Measurements from ENCODE around the gene ZNRF1. TPM values are rescaled to one million over a fixed set of nuclear protein-coding genes. Genes with fewer than 3 reads are reported as not detected.
A peak's percentile ranks its signal among the peaks of the same experiment; 100 is the strongest.

Gene ZNRF1
- total and polyA plus RNA-seq, 2 of the 13 experiments (the other 11 are each of a cell fraction or from before 2014, with no cell fraction given) = 43.9 to 58.7 TPM

DNA sequence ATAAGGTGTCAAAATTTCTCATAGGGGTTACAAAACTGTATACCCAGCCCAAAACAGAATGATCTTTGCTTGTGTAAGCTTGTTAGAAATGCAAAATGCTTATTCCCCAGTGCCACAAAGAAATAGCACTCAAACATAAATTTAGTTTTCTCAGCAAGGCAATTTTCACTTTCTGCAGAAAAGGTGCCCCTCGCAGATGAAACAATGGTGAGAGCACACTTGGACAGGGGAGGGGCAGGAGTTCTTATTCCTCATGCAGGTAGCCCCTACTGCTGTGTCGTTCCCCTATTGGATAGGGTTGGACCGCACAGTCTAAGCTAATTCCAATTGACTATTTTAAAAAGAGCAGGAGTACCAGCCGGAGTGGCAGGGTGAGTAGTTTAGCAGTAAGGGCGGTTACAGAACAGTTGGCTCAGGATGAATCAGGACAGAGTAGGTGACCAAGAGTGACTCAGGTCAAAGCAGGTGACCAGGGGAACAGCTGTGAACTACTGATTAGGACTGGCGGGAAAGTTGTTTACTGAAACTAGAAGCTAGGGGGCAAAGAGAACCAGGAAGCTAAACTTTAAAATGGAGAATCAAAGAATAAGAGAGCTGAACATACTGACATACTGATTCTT, 123.2 kb downstream of the ZNRF1 start (continued):
- TF ChIP-seq HIVEP1 (CRISPR knock-in tag; IDR thresholded peaks at IDR 0.05) (no peak), CBX5 (CRISPR knock-in tag; IDR thresholded peaks at IDR 0.05; ENCODE audit: borderline replicate concordance) (peak; percentile 64; the same call in 1 of the 2 replicates), SRF (IDR thresholded peaks at IDR 0.05; ENCODE audit: low read depth, low read length) (no peak), SPEN (CRISPR knock-in tag; IDR thresholded peaks at IDR 0.05; ENCODE audit: low read depth) (no peak), TBL1XR1 (IDR thresholded peaks at IDR 0.05; ENCODE audit: borderline replicate concordance, low read length, partially characterized antibody) (no peak), MTA1 (CRISPR knock-in tag; IDR thresholded peaks at IDR 0.05; ENCODE audit: borderline replicate concordance) (no peak), ZBTB38 (CRISPR knock-in tag; IDR thresholded peaks at IDR 0.05) (peak; percentile 44; the same call in 1 of the 2 replicates), SP1 (IDR thresholded peaks at IDR 0.05) (no peak), SP1 (CRISPR knock-in tag; IDR thresholded peaks at IDR 0.05) (no peak), XRCC5 (optimal IDR thresholded peaks at IDR 0.05; ENCODE audit: low read length) (no peak), ZNF562 (CRISPR knock-in tag; IDR thresholded peaks at IDR 0.05; ENCODE audit: borderline replicate concordance) (peak; percentile 100), ZNF607 (CRISPR knock-in tag; IDR thresholded peaks at IDR 0.05; ENCODE audit: borderline replicate concordance) (no peak), KDM4B (CRISPR knock-in tag; IDR thresholded peaks at IDR 0.05) (no peak), SETDB1 (CRISPR knock-in tag; IDR thresholded peaks at IDR 0.05; ENCODE audit: borderline replicate concordance) (peak; percentile 80; the same call in 1 of the 2 replicates), ZNF567 (CRISPR knock-in tag; IDR thresholded peaks at IDR 0.05; ENCODE audit: borderline replicate concordance) (no peak), EEA1 (CRISPR knock-in tag; IDR thresholded peaks at IDR 0.05; ENCODE audit: borderline replicate concordance) (no peak), FOSL2 (CRISPR knock-in tag; IDR thresholded peaks at IDR 0.05) (peak; percentile 35; the same call in 1 of the 2 replicates), U2AF1 (optimal IDR thresholded peaks at IDR 0.05; ENCODE audit: low read depth, low read length) (no peak), ZNF772 (CRISPR knock-in tag; IDR thresholded peaks at IDR 0.05) (peak; percentile 44; the same call in 1 of the 2 replicates)
- TF ChIP-seq, protein P1, sequence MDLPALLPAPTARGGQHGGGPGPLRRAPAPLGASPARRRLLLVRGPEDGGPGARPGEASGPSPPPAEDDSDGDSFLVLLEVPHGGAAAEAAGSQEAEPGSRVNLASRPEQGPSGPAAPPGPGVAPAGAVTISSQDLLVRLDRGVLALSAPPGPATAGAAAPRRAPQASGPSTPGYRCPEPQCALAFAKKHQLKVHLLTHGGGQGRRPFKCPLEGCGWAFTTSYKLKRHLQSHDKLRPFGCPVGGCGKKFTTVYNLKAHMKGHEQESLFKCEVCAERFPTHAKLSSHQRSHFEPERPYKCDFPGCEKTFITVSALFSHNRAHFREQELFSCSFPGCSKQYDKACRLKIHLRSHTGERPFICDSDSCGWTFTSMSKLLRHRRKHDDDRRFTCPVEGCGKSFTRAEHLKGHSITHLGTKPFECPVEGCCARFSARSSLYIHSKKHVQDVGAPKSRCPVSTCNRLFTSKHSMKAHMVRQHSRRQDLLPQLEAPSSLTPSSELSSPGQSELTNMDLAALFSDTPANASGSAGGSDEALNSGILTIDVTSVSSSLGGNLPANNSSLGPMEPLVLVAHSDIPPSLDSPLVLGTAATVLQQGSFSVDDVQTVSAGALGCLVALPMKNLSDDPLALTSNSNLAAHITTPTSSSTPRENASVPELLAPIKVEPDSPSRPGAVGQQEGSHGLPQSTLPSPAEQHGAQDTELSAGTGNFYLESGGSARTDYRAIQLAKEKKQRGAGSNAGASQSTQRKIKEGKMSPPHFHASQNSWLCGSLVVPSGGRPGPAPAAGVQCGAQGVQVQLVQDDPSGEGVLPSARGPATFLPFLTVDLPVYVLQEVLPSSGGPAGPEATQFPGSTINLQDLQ (CRISPR knock-in tag; IDR thresholded peaks at IDR 0.05) = no peak
- TF ChIP-seq, protein P2, sequence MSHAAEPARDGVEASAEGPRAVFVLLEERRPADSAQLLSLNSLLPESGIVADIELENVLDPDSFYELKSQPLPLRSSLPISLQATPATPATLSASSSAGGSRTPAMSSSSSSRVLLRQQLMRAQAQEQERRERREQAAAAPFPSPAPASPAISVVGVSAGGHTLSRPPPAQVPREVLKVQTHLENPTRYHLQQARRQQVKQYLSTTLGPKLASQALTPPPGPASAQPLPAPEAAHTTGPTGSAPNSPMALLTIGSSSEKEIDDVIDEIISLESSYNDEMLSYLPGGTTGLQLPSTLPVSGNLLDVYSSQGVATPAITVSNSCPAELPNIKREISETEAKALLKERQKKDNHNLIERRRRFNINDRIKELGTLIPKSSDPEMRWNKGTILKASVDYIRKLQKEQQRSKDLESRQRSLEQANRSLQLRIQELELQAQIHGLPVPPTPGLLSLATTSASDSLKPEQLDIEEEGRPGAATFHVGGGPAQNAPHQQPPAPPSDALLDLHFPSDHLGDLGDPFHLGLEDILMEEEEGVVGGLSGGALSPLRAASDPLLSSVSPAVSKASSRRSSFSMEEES (CRISPR knock-in tag; IDR thresholded peaks at IDR 0.05) = no peak
- TF ChIP-seq, protein P3, sequence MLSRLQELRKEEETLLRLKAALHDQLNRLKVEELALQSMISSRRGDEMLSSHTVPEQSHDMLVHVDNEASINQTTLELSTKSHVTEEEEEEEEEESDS (CRISPR knock-in tag; IDR thresholded peaks at IDR 0.05; ENCODE audit: borderline replicate concordance) = no peak
- TF ChIP-seq, protein P4, sequence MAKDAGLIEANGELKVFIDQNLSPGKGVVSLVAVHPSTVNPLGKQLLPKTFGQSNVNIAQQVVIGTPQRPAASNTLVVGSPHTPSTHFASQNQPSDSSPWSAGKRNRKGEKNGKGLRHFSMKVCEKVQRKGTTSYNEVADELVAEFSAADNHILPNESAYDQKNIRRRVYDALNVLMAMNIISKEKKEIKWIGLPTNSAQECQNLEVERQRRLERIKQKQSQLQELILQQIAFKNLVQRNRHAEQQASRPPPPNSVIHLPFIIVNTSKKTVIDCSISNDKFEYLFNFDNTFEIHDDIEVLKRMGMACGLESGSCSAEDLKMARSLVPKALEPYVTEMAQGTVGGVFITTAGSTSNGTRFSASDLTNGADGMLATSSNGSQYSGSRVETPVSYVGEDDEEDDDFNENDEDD (CRISPR knock-in tag; IDR thresholded peaks at IDR 0.05; ENCODE audit: borderline replicate concordance) = no peak
- TF ChIP-seq, protein P5, sequence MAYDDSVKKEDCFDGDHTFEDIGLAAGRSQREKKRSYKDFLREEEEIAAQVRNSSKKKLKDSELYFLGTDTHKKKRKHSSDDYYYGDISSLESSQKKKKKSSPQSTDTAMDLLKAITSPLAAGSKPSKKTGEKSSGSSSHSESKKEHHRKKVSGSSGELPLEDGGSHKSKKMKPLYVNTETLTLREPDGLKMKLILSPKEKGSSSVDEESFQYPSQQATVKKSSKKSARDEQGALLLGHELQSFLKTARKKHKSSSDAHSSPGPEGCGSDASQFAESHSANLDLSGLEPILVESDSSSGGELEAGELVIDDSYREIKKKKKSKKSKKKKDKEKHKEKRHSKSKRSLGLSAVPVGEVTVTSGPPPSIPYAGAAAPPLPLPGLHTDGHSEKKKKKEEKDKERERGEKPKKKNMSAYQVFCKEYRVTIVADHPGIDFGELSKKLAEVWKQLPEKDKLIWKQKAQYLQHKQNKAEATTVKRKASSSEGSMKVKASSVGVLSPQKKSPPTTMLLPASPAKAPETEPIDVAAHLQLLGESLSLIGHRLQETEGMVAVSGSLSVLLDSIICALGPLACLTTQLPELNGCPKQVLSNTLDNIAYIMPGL (CRISPR knock-in tag; IDR thresholded peaks at IDR 0.05; ENCODE audit: borderline replicate concordance in 1 of 2, low read depth in 1 of 2) = no peak

All from HepG2 (cell line).